Left ventricle myocardium inferior (tissue), 1 donor: ENCODE results near the gene MGLL. TPM values are rescaled to one million over a fixed set of nuclear protein-coding genes. Genes with fewer than 3 reads are reported as not detected.

Source experiments
- DNase-seq: peaks from one replicate; pipeline ENCODE4 v3.0.0-alpha.2; 2020
- H3K27ac ChIP-seq: fragments of 200-600 bp; replicated peaks from 2 replicates; pipeline ENCODE4 v1.8.0; 2021
- H3K27me3 ChIP-seq: fragments of 200-600 bp; 2 replicates; pipeline ENCODE4 v1.8.0; 2021; ENCODE audit warnings: low read depth
- H3K36me3 ChIP-seq: fragments of 200-600 bp; 2 replicates; pipeline ENCODE4 v1.8.0; 2021
- H3K4me1 ChIP-seq: fragments of 200-600 bp; 2 replicates; pipeline ENCODE4 v1.8.0; 2021
- H3K4me3 ChIP-seq: fragments of 200-600 bp; 2 replicates; pipeline ENCODE4 v1.8.0; 2021; ENCODE audit warnings: mild to moderate bottlenecking, moderate library complexity
- H3K9me3 ChIP-seq: fragments of 200-600 bp; replicated peaks from 2 replicates; pipeline ENCODE4 v1.8.0; 2021
- intact Hi-C: fragments of 100-400 bp; cut with micrococcal nuclease; formaldehyde crosslinking; loops from one replicate; pipeline ENCODE4 v1.11.0; 2022
- total RNA-seq: library from RNA; stranded (reverse); fragmentation: NEBNext Ultra II Directional; extraction: Animal tissue kit (Norgen Biotek cat#: 25700); gene quantifications from one replicate; pipeline ENCODE4 v1.2.1, GENCODE V29; 2021
- TF ChIP-seq, protein P1 (sequence below): fragments of 200-600 bp; IDR thresholded peaks from 2 replicates; pipeline ENCODE4 v1.8.0; 2021; ENCODE audit warnings: antibody characterized with exemption, mild to moderate bottlenecking, borderline replicate concordance
- donor health status: DM: no; HTN: yes; CAD: no; lungs with severe emphysema.

The MGLL gene
- total RNA-seq, 1 donor from 2014 or later = 67.0 TPM

DNA sequence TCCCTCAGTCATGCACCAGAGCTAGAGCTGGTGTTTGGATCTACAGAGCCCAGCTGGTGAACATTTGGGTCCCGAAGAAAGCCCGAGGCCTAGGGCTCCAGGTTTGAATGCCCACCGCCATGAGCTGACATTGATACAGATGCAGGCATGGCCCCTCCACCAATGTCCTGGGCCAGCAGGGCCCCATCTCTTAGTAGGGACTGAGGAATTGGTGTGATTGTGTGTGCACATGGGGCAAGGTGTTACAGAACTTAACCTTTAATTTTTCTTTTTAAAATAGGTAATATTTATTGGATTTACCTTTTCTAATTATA lies 182.3 kb downstream of the MGLL start:
- no peak overlapping the region for H3K27ac ChIP-seq
- no peak overlapping the region for H3K4me3 ChIP-seq
- no peaks in the 10 kb centered on the region for H3K36me3 ChIP-seq
- TF ChIP-seq, protein P1, sequence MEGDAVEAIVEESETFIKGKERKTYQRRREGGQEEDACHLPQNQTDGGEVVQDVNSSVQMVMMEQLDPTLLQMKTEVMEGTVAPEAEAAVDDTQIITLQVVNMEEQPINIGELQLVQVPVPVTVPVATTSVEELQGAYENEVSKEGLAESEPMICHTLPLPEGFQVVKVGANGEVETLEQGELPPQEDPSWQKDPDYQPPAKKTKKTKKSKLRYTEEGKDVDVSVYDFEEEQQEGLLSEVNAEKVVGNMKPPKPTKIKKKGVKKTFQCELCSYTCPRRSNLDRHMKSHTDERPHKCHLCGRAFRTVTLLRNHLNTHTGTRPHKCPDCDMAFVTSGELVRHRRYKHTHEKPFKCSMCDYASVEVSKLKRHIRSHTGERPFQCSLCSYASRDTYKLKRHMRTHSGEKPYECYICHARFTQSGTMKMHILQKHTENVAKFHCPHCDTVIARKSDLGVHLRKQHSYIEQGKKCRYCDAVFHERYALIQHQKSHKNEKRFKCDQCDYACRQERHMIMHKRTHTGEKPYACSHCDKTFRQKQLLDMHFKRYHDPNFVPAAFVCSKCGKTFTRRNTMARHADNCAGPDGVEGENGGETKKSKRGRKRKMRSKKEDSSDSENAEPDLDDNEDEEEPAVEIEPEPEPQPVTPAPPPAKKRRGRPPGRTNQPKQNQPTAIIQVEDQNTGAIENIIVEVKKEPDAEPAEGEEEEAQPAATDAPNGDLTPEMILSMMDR = no peak
- intact Hi-C loops = no loop called here
- no peaks in the 10 kb centered on the region for H3K4me1 ChIP-seq
- no peaks in the 10 kb centered on the region for H3K9me3 ChIP-seq
- no peak for DNase-seq
- peaks cover 9% of the 10 kb centered on the region for H3K27me3 ChIP-seq

GRCh38 chr3:127639173-127640041 lies 182.9 kb downstream of the MGLL start:
- no peaks in the 10 kb centered on the region for H3K36me3 ChIP-seq
- H3K27me3 ChIP-seq = peaks cover 9% of the 10 kb centered on the region
- DNase-seq = no peak
- no peaks in the 10 kb centered on the region for H3K9me3 ChIP-seq
- H3K4me3 ChIP-seq = no peak overlapping the region
- H3K27ac ChIP-seq = no peak overlapping the region
- no peaks in the 10 kb centered on the region for H3K4me1 ChIP-seq
- TF ChIP-seq, protein P1 = no peak
- intact Hi-C loops = no loop called here

Other genes with a start within 250 kb of the MGLL start
- 17.4 TPM for gene TPRA1, start 231.8 kb downstream of the MGLL start, total RNA-seq
- gene MCM2, start 224.1 kb downstream of the MGLL start, total RNA-seq = 7.6 TPM
- 1.7 TPM for gene PODXL2, start 193.3 kb downstream of the MGLL start, total RNA-seq
- gene ABTB1, start 149.6 kb downstream of the MGLL start, total RNA-seq = 29.9 TPM
- 41.8 TPM for gene KBTBD12, start 92.7 kb upstream of the MGLL start, total RNA-seq
- 65.8 TPM for gene SEC61A1, start 229.9 kb upstream of the MGLL start, total RNA-seq